ENCODE results near the gene ZDHHC9.

DNA sequence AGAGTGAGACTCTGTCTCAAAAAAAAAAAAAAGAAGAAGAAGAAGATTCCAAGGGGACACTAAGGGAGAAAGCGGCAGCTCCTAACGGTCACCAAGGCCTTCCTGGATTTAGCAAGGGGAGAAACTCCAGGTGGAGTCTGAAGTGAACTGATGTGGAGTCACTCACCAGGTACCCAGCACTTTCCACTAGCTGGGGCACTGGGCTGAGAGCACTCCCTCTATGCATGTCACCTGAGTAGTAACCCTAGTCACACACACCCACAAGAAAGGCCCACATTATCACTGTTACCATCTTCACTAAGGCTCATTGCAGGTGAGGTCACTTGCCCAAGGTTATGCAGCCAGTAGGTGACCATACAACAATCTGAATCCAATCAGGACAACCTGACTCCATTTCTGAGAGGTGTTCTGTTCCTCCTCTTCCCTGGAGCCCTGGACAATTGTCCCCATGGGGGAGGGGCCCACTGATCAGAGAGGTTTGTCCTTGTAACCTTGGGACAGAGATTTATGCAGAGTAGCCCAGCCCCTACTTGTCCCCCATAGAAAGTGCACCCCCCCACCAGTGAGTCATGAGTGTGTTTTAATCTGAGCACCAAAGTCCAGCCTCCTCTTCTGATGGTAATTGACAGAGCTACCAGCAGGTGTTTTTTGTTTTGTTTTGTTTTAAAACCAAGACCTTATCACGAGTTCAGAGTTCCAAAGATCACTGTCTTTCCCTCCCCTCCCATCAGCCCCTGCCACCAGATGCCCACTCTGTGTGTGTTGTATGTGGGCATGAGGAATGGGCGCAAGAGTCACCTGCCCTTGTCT lies 69.8 kb downstream of the ZDHHC9 start:
- TF ChIP-seq, protein P1, sequence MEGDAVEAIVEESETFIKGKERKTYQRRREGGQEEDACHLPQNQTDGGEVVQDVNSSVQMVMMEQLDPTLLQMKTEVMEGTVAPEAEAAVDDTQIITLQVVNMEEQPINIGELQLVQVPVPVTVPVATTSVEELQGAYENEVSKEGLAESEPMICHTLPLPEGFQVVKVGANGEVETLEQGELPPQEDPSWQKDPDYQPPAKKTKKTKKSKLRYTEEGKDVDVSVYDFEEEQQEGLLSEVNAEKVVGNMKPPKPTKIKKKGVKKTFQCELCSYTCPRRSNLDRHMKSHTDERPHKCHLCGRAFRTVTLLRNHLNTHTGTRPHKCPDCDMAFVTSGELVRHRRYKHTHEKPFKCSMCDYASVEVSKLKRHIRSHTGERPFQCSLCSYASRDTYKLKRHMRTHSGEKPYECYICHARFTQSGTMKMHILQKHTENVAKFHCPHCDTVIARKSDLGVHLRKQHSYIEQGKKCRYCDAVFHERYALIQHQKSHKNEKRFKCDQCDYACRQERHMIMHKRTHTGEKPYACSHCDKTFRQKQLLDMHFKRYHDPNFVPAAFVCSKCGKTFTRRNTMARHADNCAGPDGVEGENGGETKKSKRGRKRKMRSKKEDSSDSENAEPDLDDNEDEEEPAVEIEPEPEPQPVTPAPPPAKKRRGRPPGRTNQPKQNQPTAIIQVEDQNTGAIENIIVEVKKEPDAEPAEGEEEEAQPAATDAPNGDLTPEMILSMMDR (conservative IDR thresholded peaks at IDR 0.05; ENCODE audit: low read depth, low read length), result no peak
- no peak for TF ChIP-seq EZH2 (IDR thresholded peaks at IDR 0.05; ENCODE audit: borderline replicate concordance, low read depth, low read length, poor library complexity, severe bottlenecking)
